ENCODE measurements around the gene BTBD2.
A peak's percentile ranks its signal among the peaks of the same experiment; 100 is the strongest.

The BTBD2 gene

GRCh38 chr19:1959928-1960589, 55.5 kb downstream of the BTBD2 start:
- no peak for DNase-seq (ENCODE audit: low spot score)

DNA sequence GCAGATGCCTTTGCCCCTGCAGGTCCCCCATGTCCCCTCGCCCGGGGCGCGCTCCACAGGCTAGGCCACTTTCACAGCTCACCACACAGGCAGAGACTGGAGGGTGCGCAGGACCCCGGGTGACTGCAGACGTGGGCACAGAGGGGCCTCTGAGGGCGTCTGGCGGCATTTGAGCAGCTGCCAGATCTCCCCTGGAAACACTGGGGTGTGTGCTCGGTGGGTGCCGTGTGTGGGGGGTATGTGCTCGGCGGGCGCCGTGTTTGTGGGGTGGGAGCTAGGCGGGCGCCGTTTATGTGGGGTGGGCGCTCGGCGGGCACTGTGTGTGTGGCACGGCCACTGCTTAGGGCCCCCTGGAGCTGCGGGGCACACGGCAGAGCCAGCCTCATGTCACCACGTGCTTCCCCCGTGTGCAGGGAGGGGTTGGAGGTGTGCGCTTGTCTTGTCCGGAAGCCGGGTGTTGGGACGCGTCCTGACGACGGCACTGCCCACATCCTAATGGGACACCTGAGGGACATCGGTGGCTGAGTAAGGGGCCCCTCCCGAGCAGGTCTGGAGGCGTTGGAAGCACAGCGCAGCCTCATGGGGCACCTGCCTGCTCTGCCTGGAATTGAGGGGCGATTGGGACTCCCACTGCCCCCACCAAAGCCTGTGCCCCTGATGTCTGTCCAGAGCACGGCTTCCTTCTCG, 57.8 kb downstream of the BTBD2 start:
- DNase-seq (ENCODE audit: low spot score), result no peak

DNA sequence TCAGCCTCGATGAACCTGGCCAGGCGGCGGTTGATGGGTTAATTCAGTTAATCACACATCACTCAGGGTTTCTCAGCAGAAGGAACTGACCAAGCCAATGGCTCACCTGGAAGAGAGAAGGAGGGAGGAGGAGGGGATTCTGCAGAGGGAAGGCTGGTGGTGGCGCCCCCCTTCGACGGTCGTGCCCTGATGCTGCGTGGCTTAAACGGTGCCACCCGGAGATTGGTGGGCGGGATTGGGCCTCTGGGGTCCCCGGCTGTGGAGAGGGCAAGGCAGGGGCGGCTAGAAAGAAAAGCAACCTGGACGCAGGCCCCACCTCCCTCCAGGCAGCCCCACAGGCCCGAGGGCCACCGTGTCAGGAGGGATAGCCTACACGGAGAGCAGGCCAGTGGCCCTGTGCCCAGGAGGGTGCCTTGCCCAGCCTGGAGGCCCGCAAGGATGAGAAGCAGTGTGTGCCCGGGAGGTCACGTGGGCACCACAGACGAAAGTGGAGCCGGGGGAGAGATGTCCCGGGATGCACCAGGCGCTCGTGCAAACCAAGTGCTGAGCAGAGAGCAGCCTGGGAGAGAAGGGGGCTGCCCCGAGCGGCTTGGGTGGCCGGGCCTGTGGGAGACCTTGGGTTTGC, 58.5 kb downstream of the BTBD2 start:
- DNase-seq (ENCODE audit: low spot score), result no peak

DNA sequence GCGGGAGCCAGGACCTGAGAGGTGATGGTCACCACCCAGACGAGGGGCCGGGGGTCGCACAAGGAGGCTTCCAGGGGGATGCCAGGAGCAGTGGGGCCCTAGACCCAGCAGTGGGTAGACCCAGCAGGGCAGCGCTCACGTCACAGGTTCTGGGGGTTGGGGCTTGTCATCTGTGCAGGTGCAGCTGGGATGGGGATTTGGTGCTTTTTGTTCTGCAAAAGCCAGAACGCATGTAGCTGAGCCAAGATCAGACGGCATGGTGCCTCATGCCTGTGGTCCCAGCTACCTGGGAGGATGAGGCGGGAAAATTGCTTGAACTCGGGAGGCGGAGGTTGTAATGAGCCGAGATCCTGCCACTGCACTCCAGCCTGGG, 59.4 kb downstream of the BTBD2 start:
- no peak for DNase-seq (ENCODE audit: low spot score)

GRCh38 chr19:1955171-1956121, 60.1 kb downstream of the BTBD2 start:
- no peak for DNase-seq (ENCODE audit: low spot score)

- no peak for DNase-seq (ENCODE audit: low spot score)
These were observed 61.0 kb downstream of the BTBD2 start for GRCh38 chr19:1954532-1954933.

GRCh38 chr19:1953441-1954094, 61.9 kb downstream of the BTBD2 start:
- no peak for DNase-seq (ENCODE audit: low spot score)

GRCh38 chr19:1953037-1953436, 62.5 kb downstream of the BTBD2 start:
- no peak for DNase-seq (ENCODE audit: low spot score)

DNA sequence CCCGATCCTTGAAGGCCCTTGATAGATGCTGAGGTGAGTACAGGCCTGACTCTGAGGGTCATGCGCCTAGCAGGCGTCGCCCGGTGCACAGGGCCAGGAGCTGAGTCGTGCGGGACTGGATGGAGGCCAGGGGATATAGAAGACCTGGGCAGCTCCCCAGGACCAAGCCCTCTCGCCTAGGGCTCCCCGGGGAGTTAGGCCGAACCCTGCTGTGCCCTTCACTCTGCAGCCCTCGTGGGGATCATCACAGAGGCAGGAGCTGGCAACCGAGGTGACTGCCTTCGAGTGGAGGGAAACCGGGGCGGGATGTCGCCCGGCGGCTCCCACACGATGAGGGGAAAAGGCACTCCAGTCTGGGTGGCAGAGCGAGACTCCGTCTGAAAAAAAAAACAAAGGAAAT, 62.9 kb downstream of the BTBD2 start:
- DNase-seq (ENCODE audit: low spot score), result no peak

- no peak for DNase-seq (ENCODE audit: low spot score)
These were observed 64.9 kb downstream of the BTBD2 start for GRCh38 chr19:1950640-1951039.

DNA sequence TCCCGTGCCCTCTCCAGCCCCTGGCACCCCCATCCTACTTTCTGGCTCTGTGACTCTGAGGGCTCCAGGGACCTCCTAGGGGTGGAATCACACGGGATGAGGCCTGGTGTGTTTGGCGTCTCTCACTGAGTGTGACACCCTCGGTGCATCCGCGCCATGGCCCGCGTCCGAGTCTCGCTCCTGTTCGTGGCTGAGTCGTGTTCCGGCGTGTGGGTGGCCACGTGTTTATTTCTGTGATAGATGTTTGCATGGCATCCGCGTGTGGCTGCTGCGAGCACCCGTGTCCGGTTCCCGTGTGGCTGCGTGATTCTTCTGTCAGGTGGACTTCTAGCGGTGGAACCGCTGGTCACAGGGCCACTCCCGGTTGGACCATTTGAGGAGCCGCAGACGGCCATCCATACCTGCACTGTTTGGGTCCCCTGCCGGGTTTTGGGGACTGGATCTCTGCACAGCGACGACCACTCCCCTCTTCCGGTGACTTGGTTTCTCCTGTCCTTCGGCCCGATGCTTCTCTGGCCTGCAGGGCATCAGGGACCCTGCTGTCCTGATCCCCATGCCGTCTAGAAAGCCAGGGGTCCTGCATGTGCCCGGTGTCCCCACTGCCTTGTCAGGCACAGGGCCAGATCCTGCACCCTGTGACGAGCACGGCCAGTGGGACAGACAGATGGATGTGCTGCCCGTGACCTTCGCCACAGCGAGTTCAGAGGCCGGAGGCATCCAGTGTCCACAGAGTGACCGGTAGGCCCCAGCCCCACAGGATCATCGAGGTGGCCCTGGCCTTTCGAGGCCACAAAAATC, 66.0 kb downstream of the BTBD2 start:
- DNase-seq (ENCODE audit: low spot score), result no peak

DNA sequence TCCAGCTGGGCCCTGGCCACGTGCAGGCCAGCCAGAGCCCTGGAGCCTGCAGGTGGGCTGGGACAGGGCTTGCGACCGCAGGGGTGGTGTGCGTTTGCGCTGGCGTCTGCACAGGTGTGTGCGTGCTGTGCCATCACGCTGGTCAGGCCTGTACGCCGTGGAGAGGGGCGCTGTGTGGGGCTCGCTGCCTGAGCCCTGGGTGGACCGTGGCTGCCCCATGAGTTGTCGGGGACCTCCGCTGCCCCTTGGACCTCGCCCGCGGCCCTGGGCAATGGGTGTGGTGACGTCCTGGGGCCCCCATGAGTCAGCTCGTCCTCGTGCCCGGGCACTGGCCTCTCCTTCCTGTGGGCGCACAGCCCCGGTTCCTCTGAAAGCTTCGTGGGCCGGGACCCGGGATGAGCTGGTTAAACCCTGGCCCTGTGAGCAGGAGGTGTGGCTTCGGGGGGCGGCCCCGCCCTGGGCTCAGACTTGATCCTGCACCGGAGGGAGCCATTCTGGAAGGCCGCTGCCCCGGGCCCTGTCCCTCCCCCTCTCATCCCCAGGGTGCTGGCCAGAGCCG, 67.8 kb downstream of the BTBD2 start:
- no peak for DNase-seq (ENCODE audit: low spot score)

DNA sequence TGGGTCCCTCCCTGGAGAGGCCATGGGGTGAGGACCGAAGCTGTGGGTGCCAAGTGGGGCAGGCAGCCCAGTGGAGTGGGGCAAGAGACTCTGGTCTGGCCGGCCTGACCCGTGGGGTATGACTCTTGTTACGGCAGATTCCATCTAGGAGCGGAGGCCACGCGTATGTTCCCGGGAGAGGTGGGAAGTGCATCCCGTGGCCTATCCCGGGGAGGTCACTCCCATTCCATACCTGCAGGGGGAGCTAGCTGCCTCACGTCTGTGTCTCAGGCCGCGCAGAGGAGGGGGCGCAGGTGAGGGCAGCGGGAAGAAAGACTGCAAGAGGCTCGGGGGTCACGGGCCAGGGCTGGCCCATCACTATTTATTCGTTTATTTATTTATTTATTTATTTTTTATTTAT, 69.6 kb downstream of the BTBD2 start:
- peak; percentile 35 for DNase-seq (ENCODE audit: low spot score)

- no peak for DNase-seq (ENCODE audit: low spot score)
These were observed 70.5 kb downstream of the BTBD2 start for GRCh38 chr19:1944916-1945561.

- DNase-seq (ENCODE audit: low spot score), result no peak
These were observed 71.2 kb downstream of the BTBD2 start for GRCh38 chr19:1944088-1944915.

DNA sequence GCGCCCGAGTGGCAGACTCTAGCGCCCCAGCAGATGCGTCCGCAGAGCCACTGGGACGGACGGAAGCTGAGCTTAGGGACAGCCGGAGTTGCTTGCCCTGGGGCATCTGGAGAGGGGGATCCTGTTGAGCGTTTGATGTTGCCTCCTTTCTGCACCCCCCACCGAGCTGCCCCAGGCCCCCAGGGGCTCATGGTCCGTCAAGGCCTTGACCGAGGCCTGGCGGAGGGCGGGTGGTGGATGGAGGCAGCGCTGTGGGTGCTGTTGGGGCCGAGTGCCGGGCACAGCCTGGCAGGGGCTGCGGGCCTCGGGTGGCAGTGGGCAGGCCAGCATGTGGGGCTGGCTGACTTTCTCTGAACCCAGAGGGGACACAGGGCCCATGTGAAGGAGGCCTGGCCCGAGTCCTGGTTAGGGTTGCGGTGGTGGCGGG, 71.8 kb downstream of the BTBD2 start:
- no peak for DNase-seq (ENCODE audit: low spot score)

DNA sequence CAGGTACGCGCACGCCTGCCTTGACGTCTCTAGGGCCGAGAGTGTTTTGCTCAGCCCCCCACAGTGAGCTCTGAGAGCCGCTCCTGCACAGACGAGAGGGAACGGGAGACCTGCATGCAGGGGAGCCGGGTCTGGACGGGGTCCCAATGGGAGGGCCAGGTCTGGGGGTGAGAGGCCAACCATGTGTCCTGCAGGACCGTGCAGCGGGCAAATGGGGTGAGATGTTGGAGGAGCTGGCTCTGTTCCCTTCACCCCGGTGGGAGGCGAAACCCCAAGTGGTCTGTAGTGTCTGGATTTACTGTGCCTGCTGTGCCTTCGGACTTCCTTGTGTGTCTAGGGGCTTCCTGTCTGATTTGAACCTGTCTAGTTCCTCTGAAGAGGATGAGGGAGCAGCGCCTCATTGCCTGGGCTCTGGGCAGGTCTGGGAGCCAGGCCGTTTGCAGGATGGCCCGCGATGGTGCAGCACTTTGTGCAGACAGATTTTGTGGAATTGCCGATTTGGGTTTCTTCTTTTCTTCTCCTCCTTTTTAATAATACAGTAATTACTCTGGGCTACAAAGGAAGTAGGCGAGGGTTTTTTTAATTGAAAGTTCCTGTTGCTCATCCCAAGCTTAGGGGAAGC, 72.5 kb downstream of the BTBD2 start:
- no peak for DNase-seq (ENCODE audit: low spot score)

GRCh38 chr19:1942078-1942933, 73.2 kb downstream of the BTBD2 start:
- DNase-seq (ENCODE audit: low spot score), result peak; percentile 77
